HG03139 (cell line): ENCODE data around the gene HMG20A.
A peak's percentile ranks its signal among the peaks of the same experiment; 100 is the strongest.

ENCODE experiments used
- ATAC-seq: cut with Tn5 transposase; IDR thresholded peaks from one replicate; pipeline ENCODE4 v1.9.1; 2021; ENCODE audit not compliant: unreplicated experiment

HMG20A gene

GRCh38 chr15:77420610-77421369 lies at the start of gene HMG20A:
Gene HMG20A (plus strand): TSS chr15:77420888. CDS start chr15:77458408, 37,520 bp downstream.
- ATAC-seq: peak; percentile 27

GRCh38 chr15:77371850-77372563 lies 48.7 kb upstream of the HMG20A start:
- ATAC-seq: no peak

GRCh38 chr15:77373441-77373840 lies 47.2 kb upstream of the HMG20A start:
- no peak for ATAC-seq

GRCh38 chr15:77375133-77375532 lies 45.6 kb upstream of the HMG20A start:
- ATAC-seq: no peak

GRCh38 chr15:77376770-77377169 lies 43.9 kb upstream of the HMG20A start:
- ATAC-seq: no peak

- no peak for ATAC-seq
These were observed 40.7 kb upstream of the HMG20A start for GRCh38 chr15:77380033-77380432.

GRCh38 chr15:77384086-77384485 lies 36.6 kb upstream of the HMG20A start:
- ATAC-seq: no peak

GRCh38 chr15:77384589-77385359 lies 35.9 kb upstream of the HMG20A start:
- ATAC-seq: no peak

- no peak for ATAC-seq
These were observed 34.1 kb upstream of the HMG20A start for GRCh38 chr15:77386626-77387025.

- ATAC-seq: no peak
These were observed 33.2 kb upstream of the HMG20A start for GRCh38 chr15:77387365-77388105.

- no peak for ATAC-seq
These were observed 29.2 kb upstream of the HMG20A start for GRCh38 chr15:77391372-77391951.

- no peak for ATAC-seq
These were observed 27.8 kb upstream of the HMG20A start for GRCh38 chr15:77392762-77393470.

GRCh38 chr15:77393471-77393840 lies 27.2 kb upstream of the HMG20A start:
- no peak for ATAC-seq

GRCh38 chr15:77395013-77395774 lies 25.5 kb upstream of the HMG20A start:
- ATAC-seq: no peak

GRCh38 chr15:77396692-77397091 lies 24.0 kb upstream of the HMG20A start:
- ATAC-seq: no peak

GRCh38 chr15:77398927-77399326 lies 21.8 kb upstream of the HMG20A start:
- ATAC-seq: no peak

GRCh38 chr15:77400258-77400657 lies 20.4 kb upstream of the HMG20A start:
- ATAC-seq: no peak

- no peak for ATAC-seq
These were observed 17.8 kb upstream of the HMG20A start for GRCh38 chr15:77402740-77403379.
